ENCODE results near the gene SAP30BP. TPM values are rescaled to one million over a fixed set of nuclear protein-coding genes. Genes with fewer than 3 reads are reported as not detected.

SAP30BP gene
- total RNA-seq, 1 donor from 2014 or later: 58.6 TPM

DNA sequence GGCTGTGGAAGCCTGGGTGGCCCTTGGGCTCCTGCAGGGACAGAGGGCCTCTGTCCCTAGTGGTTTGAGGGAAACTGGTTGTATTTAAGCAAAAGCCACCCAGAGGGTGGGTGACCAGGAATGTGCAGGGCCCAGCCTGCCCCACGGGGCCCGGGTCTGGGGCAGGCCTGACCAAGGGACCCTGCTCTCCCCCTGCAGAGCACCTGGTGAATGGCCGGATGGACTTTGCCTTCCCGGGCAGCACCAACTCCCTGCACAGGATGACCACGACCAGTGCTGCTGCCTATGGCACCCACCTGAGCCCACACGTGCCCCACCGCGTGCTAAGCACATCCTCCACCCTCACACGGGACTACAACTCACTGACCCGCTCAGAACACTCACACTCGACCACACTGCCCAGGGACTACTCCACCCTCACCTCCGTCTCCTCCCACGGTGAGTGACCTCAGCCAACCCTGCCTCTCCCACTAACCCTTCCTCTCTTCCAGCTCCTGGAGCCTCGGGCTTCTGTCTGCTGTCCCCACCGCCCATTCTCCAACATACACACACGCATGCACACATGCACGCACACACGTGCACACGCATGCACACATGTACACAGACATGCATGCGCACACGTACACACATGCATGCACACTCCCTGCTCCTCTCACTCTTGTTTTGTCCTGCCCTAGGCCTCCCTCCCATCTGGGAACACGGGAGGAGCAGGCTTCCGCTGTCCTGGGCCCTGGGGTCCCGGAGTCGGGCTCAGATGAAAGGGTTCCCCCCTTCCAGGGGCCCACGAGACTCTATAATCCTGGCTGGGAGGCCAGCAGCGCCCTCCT is 87.5 kb downstream of the SAP30BP start:
- no peak for TF ChIP-seq CTCF (IDR thresholded peaks at IDR 0.05; ENCODE audit: insufficient read depth, low read length, poor library complexity, severe bottlenecking)
- Histone ChIP-seq H3K36me3 (ENCODE audit: control insufficient read depth, insufficient read depth, low read length) (no peaks in the 10 kb centered on the region), H3K4me3 (ENCODE audit: low read depth, low read length) (no peak overlapping the region), H3K27me3 (ENCODE audit: control insufficient read depth, insufficient read depth, low read length) (peaks cover 3% of the 10 kb centered on the region)
- DNase-seq (ENCODE audit: low read depth): no peak

GRCh38 chr17:75755205-75755901 is 88.2 kb downstream of the SAP30BP start:
- no peak for DNase-seq (ENCODE audit: low read depth)
- no peak for TF ChIP-seq CTCF (IDR thresholded peaks at IDR 0.05; ENCODE audit: insufficient read depth, low read length, poor library complexity, severe bottlenecking)
- no peaks in the 10 kb centered on the region for H3K36me3 ChIP-seq (ENCODE audit: control insufficient read depth, insufficient read depth, low read length)
- peaks cover 3% of the 10 kb centered on the region for H3K27me3 ChIP-seq (ENCODE audit: control insufficient read depth, insufficient read depth, low read length)
- H3K4me3 ChIP-seq (ENCODE audit: low read depth, low read length): no peak overlapping the region

DNA sequence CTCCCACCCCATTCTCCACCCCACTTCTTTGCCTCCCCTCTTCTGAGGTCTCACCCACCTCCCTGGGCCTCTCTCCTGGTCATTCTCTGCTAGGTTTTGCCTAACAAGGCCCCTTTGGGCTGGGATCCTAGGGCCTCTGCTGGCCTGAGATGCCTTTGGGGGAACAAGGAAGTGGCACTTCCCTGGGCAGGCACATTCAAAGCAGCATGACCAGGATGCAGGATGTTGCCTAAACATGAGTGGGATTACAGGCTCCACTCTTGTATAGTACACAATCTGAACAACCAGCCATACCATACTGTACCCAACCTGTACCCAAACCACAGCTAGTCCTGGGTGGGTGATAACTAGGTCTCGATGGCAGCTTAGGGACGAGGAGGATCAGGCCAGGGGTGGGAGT is 88.9 kb downstream of the SAP30BP start:
- H3K36me3 ChIP-seq (ENCODE audit: control insufficient read depth, insufficient read depth, low read length): no peaks in the 10 kb centered on the region
- H3K4me3 ChIP-seq (ENCODE audit: low read depth, low read length): no peak overlapping the region
- DNase-seq (ENCODE audit: low read depth): no peak
- peaks cover 3% of the 10 kb centered on the region for H3K27me3 ChIP-seq (ENCODE audit: control insufficient read depth, insufficient read depth, low read length)
- no peak for TF ChIP-seq CTCF (IDR thresholded peaks at IDR 0.05; ENCODE audit: insufficient read depth, low read length, poor library complexity, severe bottlenecking)

DNA sequence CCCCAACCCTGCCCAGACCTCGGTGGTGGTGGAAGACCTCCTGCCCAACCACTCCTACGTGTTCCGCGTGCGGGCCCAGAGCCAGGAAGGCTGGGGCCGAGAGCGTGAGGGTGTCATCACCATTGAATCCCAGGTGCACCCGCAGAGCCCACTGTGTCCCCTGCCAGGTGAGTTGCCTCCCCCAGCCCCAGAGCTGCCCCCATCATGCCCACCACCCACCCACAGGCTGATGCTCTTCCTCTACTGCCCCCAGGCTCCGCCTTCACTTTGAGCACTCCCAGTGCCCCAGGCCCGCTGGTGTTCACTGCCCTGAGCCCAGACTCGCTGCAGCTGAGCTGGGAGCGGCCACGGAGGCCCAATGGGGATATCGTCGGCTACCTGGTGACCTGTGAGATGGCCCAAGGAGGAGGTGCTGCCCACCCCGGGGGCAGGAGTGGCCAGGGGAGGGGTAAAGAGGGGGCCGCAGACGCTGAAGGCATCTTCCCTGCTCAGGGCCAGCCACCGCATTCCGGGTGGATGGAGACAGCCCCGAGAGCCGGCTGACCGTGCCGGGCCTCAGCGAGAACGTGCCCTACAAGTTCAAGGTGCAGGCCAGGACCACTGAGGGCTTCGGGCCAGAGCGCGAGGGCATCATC is 89.4 kb downstream of the SAP30BP start:
- DNase-seq (ENCODE audit: low read depth): no peak
- Histone ChIP-seq H3K4me3 (ENCODE audit: low read depth, low read length) (no peak overlapping the region), H3K27me3 (ENCODE audit: control insufficient read depth, insufficient read depth, low read length) (peaks cover 3% of the 10 kb centered on the region), H3K36me3 (ENCODE audit: control insufficient read depth, insufficient read depth, low read length) (no peaks in the 10 kb centered on the region)
- no peak for TF ChIP-seq CTCF (IDR thresholded peaks at IDR 0.05; ENCODE audit: insufficient read depth, low read length, poor library complexity, severe bottlenecking)

DNA sequence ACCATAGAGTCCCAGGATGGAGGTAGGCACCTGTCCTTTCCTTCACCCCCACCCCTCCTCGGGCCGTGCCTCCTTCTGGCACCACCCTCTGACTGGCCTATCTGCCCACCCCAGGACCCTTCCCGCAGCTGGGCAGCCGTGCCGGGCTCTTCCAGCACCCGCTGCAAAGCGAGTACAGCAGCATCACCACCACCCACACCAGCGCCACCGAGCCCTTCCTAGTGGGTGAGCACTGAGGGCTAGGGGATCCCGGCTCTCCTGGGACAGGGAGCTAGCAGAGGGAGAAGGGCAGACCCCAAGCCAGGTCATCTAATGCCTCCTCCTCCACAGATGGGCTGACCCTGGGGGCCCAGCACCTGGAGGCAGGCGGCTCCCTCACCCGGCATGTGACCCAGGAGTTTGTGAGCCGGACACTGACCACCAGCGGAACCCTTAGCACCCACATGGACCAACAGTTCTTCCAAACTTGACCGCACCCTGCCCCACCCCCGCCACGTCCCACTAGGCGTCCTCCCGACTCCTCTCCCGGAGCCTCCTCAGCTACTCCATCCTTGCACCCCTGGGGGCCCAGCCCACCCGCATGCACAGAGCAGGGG is 90.0 kb downstream of the SAP30BP start:
- H3K36me3 ChIP-seq (ENCODE audit: control insufficient read depth, insufficient read depth, low read length): no peaks in the 10 kb centered on the region
- DNase-seq (ENCODE audit: low read depth): no peak
- H3K27me3 ChIP-seq (ENCODE audit: control insufficient read depth, insufficient read depth, low read length): peaks cover 3% of the 10 kb centered on the region
- H3K4me3 ChIP-seq (ENCODE audit: low read depth, low read length): no peak overlapping the region
- no peak for TF ChIP-seq CTCF (IDR thresholded peaks at IDR 0.05; ENCODE audit: insufficient read depth, low read length, poor library complexity, severe bottlenecking)

Other genes starting within 250 kb of the SAP30BP start
- gene TMEM94, start 210.7 kb upstream of the SAP30BP start, total RNA-seq: 72.7 and 86.4 TPM in 2 replicates
- 14.7 and 18.3 TPM in 2 replicates for gene CASKIN2, start 151.8 kb upstream of the SAP30BP start, total RNA-seq
- gene TSEN54, start 150.8 kb upstream of the SAP30BP start, total RNA-seq: 22.5 and 23.5 TPM in 2 replicates
- 50.6 and 61.8 TPM in 2 replicates for gene LLGL2, start 141.6 kb upstream of the SAP30BP start, total RNA-seq
- 4.3 and 5.9 TPM in 2 replicates for gene MYO15B, start 79.5 kb upstream of the SAP30BP start, total RNA-seq
- gene SMIM5, start 33.9 kb upstream of the SAP30BP start, total RNA-seq: 0.89 and 1.7 TPM in 2 replicates
- 18.7 and 29.5 TPM in 2 replicates for gene RECQL5, start 184 bp upstream of the SAP30BP start, total RNA-seq
- gene ITGB4, start 54.1 kb downstream of the SAP30BP start, total RNA-seq: 17.8 and 27.9 TPM in 2 replicates
- gene GALK1, start 97.9 kb downstream of the SAP30BP start, total RNA-seq: 18.7 and 21.2 TPM in 2 replicates
- 18.6 and 23.7 TPM in 2 replicates for gene UNK, start 117.5 kb downstream of the SAP30BP start, total RNA-seq
- gene UNC13D, start 177.1 kb downstream of the SAP30BP start, total RNA-seq: 14.0 and 17.9 TPM in 2 replicates
- gene WBP2, start 188.0 kb downstream of the SAP30BP start, total RNA-seq: 93.3 and 105 TPM in 2 replicates
- gene TRIM47, start 211.2 kb downstream of the SAP30BP start, total RNA-seq: 56.5 and 75.8 TPM in 2 replicates
- 22.7 and 31.8 TPM in 2 replicates for gene TRIM65, start 229.6 kb downstream of the SAP30BP start, total RNA-seq
- gene MRPL38, start 237.5 kb downstream of the SAP30BP start, total RNA-seq: 36.5 and 49.4 TPM in 2 replicates

Measured in kidney epithelial cell (primary cell).